Upper lobe of left lung (tissue), 4 donors: ENCODE results near the gene LEPR.

Experiments used
- CTCF ChIP-seq, 6 experiments: fragments of 450-650 bp in 4 of 6; fragments of 200-600 bp in 2 of 6; sonication (generic) in 2 of 6; IDR thresholded peaks; one replicate each; pipeline ENCODE4 v1.5.1; 2016 to 2019; ENCODE audit warnings: antibody characterized with exemption in 6 of 6
- POLR2A ChIP-seq, 4 donors: fragments of 450-650 bp; IDR thresholded peaks; one replicate each; pipeline ENCODE4 v1.5.1; 2016 to 2017; ENCODE audit warnings: antibody characterized with exemption in 4 of 4, mild to moderate bottlenecking in 2 of 4

GRCh38 chr1:65412984-65413375 lies 7.5 kb upstream of the LEPR start:
- no peak for TF ChIP-seq CTCF (IDR thresholded peaks at IDR 0.05)
- TF ChIP-seq POLR2A (IDR thresholded peaks at IDR 0.05): no peak
